PFSK-1 (cell line): ENCODE data around the gene TP53AIP1.

Experiments used
- FOXP2 ChIP-seq: optimal IDR thresholded peaks from 2 replicates; pipeline ENCODE3; 2011; ENCODE audit warnings: borderline replicate concordance, control low read depth, inconsistent platforms; ENCODE audit not compliant: insufficient read depth; ENCODE audit errors: extremely low read length, extremely low read depth
- POLR2AphosphoS5 ChIP-seq: IDR thresholded peaks from 2 replicates; pipeline ENCODE4 v1.6.1; 2012; ENCODE audit warnings: low read depth, mild to moderate bottlenecking, control low read depth, low read length, moderate library complexity
- REST ChIP-seq, 2 experiments: IDR thresholded peaks; 2 replicates each; pipeline versions ENCODE4 v1.6.1 to v1.8.0; 2011 to 2012; ENCODE audit warnings: low read depth in 2 of 2, low read length in 2 of 2, control low read depth in 1 of 2, inconsistent platforms in 1 of 2, mild to moderate bottlenecking in 1 of 2, moderate library complexity in 1 of 2; ENCODE audit not compliant: insufficient read depth in 1 of 2
- SIN3A ChIP-seq: IDR thresholded peaks from 2 replicates; pipeline ENCODE4 v1.6.1; 2012; ENCODE audit warnings: mild to moderate bottlenecking, low read length, moderate library complexity, borderline replicate concordance; ENCODE audit not compliant: insufficient read depth
- TAF1 ChIP-seq: IDR thresholded peaks from 2 replicates; pipeline ENCODE4 v1.6.1; 2012; ENCODE audit warnings: low read length, control low read depth, borderline replicate concordance; ENCODE audit not compliant: insufficient read depth

GRCh38 chr11:128943428-128943976 is 831 bp upstream of the TP53AIP1 start:
- TF ChIP-seq POLR2AphosphoS5, result no peak
- no peak for TF ChIP-seq TAF1
- TF ChIP-seq REST (IDR thresholded peaks at IDR 0.05; ENCODE audit: insufficient read depth in 1 of 2, low read depth in 2 of 2, low read length in 2 of 2), result no peak
- no peak for TF ChIP-seq SIN3A
- TF ChIP-seq FOXP2, result no peak
